Dermis microvascular lymphatic vessel endothelial cell (primary cell): ENCODE measurements around the gene IFT81. TPM values are rescaled to one million over a fixed set of nuclear protein-coding genes. Genes with fewer than 3 reads are reported as not detected.
"Not testable (repeated sequence)": the region's sequence is repeated elsewhere in the genome, so short reads cannot be mapped to it uniquely, and the experiment has no call there.

Experiments used
- DNase-seq, 2 donors: peaks; one replicate each; pipeline versions ENCODE4 v3.0.0 to v3.0.0-alpha.2; 2010; ENCODE audit warnings: low read depth in 2 of 2
- total RNA-seq: library from RNA; depleted of rRNA; stranded (reverse); fragments of >200 nt; gene quantifications from 2 replicates; pipeline ENCODE4 v1.2.1, GENCODE V29; 2014

IFT81 gene
- total RNA-seq, 1 donor from 2014 or later = 5.3 TPM

- DNase-seq = no peak
Observed at GRCh38 chr12:110108309-110109036, 15.7 kb upstream of the IFT81 start.

- peak; percentile 85 to 88 for DNase-seq
Observed at GRCh38 chr12:110109037-110109836, 14.9 kb upstream of the IFT81 start.

GRCh38 chr12:110109837-110110535 lies 14.2 kb upstream of the IFT81 start:
- DNase-seq = no peak

- DNase-seq = no peak
Observed at GRCh38 chr12:110111476-110112334, 12.5 kb upstream of the IFT81 start.

DNA sequence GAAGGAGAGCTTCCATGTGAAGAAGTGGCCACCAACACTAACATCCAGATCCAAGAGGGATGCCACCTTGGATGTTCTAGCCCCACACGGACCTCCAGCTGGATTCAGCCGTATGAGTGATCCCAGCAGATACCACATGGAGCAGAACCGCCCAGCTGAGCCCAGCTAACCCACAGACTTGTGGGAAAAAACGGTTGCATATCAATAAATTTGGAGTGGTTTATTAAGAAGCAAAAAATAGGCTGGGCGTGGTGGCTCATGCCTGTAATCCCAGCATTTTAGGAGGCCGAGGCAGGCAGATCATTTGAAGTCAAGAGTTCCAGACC lies 11.9 kb upstream of the IFT81 start:
- DNase-seq = no peak

- no peak for DNase-seq
Observed at GRCh38 chr12:110114528-110114937, 9.6 kb upstream of the IFT81 start.

DNA sequence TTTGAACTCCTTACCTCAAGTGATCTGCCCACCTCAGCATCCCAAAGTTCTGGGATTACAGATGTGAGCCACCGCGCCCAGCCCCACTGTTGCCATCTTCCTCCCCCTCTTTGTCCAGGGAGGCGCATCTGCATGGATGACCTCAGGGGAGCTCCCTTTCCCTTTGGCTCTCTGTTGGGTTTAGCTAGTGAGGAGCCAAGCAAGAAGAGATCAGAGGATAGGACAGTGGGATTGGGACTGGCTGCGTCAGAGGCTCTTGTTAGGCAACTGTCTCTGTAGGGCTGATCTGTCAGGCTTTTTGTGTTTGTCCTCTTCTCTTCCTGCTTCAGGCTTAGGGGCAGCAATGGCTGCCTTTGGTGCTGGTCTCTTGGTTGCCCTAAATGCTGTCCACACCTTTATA lies 8.5 kb upstream of the IFT81 start:
- no peak for DNase-seq

DNA sequence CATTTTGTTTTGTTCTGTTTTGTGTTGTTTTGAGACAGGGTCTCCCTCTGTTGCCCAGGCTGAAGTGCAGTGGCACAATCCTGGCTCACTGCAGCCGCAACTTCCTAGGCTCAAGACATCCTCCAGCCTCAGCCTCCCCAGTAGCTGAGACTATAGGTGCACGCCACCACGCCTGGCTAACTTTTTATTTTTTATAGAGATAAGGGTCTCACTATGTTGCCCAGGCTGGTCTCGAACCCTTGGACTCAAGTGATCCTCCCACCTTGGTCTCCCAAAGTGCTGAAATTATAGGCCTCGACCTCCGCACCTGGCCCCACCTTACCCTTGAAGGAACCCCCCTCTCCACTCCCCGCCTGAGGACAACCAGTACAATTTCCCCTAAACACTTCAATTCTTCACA lies 7.5 kb upstream of the IFT81 start:
- DNase-seq = no peak

- DNase-seq = not testable (repeated sequence)
Observed at GRCh38 chr12:110117210-110117609, 6.9 kb upstream of the IFT81 start.

DNA sequence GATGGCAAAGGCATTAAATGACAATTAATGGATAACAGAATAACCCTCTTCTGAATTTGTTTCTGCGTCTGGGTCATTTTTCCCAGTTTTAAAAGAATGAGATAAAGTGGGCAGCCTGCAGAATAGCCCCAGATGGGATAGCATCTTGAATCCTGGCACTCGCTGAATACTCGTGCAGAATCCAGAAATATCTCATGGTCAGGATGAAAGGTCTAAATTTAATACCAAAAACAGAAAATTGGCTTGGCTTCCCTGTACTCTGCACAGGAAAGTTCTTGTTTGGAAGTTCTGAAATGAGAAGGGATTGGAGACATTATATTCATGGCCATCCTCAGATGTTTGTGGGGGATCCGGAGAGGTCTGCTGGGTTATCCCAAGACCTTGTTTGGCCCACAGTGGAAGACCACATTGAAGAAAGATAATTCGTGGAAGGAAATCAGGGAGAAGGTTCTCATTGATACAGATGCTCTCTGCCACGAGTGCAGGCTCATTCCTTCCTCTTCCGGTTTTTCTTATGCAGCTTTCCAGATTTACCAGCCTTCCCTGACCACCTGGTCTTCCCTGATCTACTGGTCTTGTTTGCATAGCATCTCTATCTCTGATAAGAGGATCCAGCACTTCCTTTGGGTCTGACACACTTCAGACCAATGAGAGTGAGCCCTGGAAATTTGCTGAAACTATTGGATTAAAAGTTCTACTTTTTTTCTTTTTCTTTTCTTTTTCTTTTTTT lies 6.0 kb upstream of the IFT81 start:
- DNase-seq = peak; percentile 67 to 80

DNA sequence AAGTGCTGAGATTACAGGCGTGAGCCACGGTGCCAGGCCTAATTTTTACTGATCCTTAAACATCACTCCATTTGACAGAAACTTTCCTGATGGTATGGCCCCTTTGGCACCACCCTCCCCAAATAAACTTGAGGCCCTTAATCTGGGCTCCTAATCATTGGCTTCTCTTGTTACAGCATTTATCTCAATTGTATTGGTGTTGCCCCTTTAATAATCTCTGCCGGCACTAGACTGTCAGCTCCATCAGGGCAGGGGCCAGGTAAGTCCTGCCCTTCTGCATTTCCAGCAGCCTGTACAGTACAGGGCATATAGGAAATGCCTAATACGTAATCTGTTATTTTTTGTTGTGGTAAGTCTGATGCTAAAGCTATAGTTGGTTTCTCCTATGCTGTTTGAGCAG lies 1.2 kb upstream of the IFT81 start:
- no peak for DNase-seq

DNA sequence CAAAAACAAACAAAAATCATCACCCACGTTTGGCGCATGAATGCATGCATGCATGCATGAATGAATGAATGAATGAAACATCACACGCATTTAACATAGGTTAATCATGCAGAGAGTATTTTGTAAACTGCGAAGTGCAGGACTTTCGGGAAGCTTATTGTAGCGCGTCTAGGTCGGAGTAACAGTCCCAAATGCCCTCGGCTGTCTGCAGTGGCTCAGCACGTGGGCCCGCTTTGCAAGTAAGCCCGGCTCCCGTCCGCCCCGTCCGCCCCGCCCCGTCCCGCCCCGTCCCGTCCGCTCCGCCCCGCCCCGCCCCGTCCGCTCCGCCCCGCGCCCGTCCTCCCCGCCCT lies 263 bp upstream of the IFT81 start:
- no peak for DNase-seq

DNA sequence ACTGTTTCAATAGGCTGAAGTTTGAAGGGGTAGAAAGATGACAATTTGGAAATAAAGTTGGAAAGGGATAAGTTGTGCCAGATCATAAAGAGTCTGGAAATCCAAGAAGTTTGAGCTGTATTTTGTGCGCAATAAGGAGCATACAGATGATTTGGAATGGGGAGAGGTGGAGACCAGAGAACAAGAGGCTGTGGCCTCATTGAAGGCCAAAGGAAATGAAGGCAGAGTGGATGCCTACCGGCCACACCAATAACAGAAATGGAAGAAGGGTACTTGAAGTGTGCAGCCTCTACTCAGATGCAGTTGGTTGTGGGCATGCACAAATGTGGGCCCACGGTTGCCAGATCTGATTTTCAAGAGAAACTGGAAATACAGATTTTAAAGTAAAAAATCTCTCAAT lies 2.4 kb downstream of the IFT81 start:
- no peak for DNase-seq

GRCh38 chr12:110134691-110135411 lies 10.7 kb downstream of the IFT81 start:
- DNase-seq = no peak

DNA sequence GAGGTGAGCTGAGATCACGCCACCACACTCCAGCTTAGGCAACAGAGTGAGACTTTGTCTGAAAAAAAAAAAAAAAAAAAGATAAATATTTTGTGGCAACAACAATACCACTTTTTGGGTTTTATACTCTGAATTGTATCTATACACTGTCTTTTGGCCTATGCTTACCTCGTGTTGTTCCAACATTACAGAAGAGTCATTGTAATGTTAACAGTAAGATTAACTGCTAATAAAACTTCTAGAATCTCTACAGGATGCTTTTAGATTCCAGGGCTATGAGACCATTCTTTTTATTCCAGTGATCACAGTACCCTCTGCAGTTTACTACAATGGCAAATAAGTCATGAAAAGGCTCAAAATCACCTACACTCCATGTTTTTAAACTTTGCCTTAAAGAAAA lies 11.6 kb downstream of the IFT81 start:
- no peak for DNase-seq

DNA sequence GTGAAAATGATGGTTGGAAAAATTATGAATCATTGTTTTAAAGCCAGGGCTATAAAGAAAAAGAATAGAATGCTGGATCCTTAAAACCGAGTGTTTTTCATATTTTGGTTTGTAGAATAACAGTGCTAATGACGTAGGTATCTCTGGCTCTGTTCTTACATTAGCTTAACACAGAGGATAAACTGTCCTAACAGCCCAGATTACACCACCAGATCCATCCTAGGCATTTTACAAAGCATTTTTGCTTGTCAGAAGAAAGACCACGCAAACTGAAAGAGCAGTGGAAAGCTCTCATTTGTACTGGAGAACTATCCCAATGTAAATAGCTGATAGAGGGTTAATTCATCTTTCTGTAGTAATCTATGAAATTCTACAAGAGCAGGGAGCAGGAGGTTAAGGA lies 13.6 kb downstream of the IFT81 start:
- DNase-seq = no peak

- DNase-seq = no peak
Observed at GRCh38 chr12:110141389-110141788, 17.2 kb downstream of the IFT81 start.

GRCh38 chr12:110146986-110147385 lies 22.8 kb downstream of the IFT81 start:
- no peak for DNase-seq

DNA sequence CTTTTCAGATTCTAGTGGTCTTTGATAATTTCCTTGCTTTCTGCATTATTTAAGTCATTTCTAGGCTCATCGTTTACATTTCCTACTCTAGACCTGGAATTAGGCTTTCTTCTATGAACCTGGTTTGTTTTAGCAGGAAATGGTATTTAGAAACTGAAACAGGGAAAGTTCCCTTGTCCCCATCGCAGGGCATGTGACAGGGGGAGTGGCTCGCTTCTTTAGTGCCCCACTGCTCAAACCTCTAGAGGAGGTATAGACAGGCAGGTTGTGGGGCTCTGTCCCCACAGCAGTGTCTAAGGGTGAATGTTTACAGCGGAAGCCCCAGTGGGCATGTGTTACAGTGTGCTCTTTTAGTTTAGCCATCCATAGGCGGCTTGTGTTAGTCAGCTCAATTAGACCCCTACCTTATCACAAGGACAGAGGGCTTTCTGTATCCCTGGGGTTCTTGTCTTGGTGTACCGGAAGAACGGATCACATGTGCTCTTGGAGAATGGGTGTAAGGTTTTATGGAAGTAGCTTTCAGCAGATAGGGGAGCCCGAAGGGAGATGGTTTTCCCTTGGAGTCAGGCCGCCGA lies 25.0 kb downstream of the IFT81 start:
- DNase-seq = no peak

DNA sequence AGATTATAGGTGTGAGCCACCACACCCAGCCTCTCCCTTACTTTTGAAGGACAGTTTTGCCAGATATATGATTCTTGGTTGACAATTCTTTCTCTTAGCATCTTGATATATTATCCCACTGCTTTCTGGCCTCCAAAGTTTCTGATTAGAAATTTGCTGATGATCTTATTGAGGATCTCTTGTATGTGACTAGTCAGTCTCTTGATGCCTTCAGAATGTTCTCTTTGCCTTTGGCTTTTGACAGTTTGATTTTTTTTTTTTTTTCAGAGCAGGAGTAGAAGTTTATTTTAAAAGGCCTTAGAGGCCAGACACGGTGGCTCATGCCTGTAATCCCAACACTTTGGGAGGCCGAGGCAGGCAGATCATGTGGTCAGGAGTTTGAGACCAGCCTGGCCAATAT lies 32.6 kb downstream of the IFT81 start:
- DNase-seq = no peak
